GM21619 (cell line): ENCODE data around the gene FAM78A.

Experiments
- ATAC-seq: cut with Tn5 transposase; IDR thresholded peaks from one replicate; pipeline ENCODE4 v1.9.1; 2021; ENCODE audit not compliant: unreplicated experiment

FAM78A gene

GRCh38 chr9:131303381-131304321 lies 27.3 kb upstream of the FAM78A start:
- ATAC-seq: no peak

- ATAC-seq: no peak
Observed at GRCh38 chr9:131302244-131303075, 26.1 kb upstream of the FAM78A start.

- ATAC-seq: no peak
Observed at GRCh38 chr9:131300444-131300843, 24.1 kb upstream of the FAM78A start.

GRCh38 chr9:131299961-131300347 lies 23.6 kb upstream of the FAM78A start:
- ATAC-seq: no peak

- no peak for ATAC-seq
Observed at GRCh38 chr9:131299346-131299960, 23.1 kb upstream of the FAM78A start.

- ATAC-seq: no peak
Observed at GRCh38 chr9:131298816-131299215, 22.5 kb upstream of the FAM78A start.

- ATAC-seq: no peak
Observed at GRCh38 chr9:131298341-131298740, 22.0 kb upstream of the FAM78A start.

GRCh38 chr9:131297903-131298302 lies 21.6 kb upstream of the FAM78A start:
- ATAC-seq: no peak

- no peak for ATAC-seq
Observed at GRCh38 chr9:131296906-131297500, 20.7 kb upstream of the FAM78A start.

- no peak for ATAC-seq
Observed at GRCh38 chr9:131296460-131296859, 20.1 kb upstream of the FAM78A start.

- no peak for ATAC-seq
Observed at GRCh38 chr9:131292937-131293336, 16.6 kb upstream of the FAM78A start.

- ATAC-seq: no peak
Observed at GRCh38 chr9:131291795-131292315, 15.5 kb upstream of the FAM78A start.

GRCh38 chr9:131290767-131291370 lies 14.6 kb upstream of the FAM78A start:
- ATAC-seq: no peak

GRCh38 chr9:131290036-131290766 lies 13.9 kb upstream of the FAM78A start:
- no peak for ATAC-seq

GRCh38 chr9:131289301-131290035 lies 13.2 kb upstream of the FAM78A start, which contains the start of gene PLPP7:
Gene PLPP7, plus strand, starts transcription at chr9:131289723. Its CDS starts 275 bp downstream, at chr9:131289998.
- ATAC-seq: no peak

GRCh38 chr9:131288217-131288616 lies 11.9 kb upstream of the FAM78A start:
- no peak for ATAC-seq

GRCh38 chr9:131287359-131287758 lies 11.0 kb upstream of the FAM78A start:
- no peak for ATAC-seq

GRCh38 chr9:131284856-131285255 lies 8.5 kb upstream of the FAM78A start:
- ATAC-seq: no peak
